ENCODE measurements around the gene PPM1H.
A peak's percentile ranks its signal among the peaks of the same experiment; 100 is the strongest.

PPM1H gene

GRCh38 chr12:62632411-62632918, 302.5 kb downstream of the PPM1H start:
- peak; percentile 85 for DNase-seq

- DNase-seq, result peak; percentile 87
Observed at GRCh38 chr12:62631471-62632410, 303.2 kb downstream of the PPM1H start.

DNA sequence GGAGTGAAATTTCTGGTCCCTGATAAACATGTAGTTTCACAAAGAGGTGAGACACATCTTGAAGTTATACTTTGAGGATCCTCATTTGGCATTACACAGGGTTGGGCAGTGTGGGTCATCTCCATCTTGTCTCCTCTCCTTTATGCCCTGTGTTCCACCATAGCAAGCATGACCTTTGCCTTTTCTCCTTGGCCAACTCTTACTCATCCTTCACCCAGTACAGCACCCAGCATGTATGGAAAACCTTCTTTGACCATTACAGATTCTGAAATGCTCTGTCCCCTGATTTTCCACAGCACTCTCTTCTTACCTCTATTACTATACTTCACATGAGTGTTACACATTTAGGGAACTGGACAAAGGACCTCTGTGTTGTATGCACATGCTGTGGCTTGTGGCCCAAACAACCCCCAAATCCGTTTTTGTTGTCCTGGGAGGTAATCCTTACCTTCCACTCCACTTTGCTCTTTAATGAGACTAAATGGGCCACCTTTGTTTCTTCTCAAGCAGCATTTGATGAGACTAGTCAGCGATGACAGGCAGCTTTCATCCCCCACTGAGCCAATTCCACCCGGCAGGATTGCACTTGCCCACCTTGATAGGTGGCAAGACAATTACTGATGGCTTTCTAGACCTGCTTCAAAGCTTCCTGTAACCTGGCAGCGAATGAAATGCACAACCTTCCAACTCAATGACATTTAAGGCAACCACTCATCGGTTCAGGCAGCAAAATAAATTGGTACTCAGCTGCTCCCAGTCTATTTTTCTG, 304.8 kb downstream of the PPM1H start:
- no peak for DNase-seq

DNA sequence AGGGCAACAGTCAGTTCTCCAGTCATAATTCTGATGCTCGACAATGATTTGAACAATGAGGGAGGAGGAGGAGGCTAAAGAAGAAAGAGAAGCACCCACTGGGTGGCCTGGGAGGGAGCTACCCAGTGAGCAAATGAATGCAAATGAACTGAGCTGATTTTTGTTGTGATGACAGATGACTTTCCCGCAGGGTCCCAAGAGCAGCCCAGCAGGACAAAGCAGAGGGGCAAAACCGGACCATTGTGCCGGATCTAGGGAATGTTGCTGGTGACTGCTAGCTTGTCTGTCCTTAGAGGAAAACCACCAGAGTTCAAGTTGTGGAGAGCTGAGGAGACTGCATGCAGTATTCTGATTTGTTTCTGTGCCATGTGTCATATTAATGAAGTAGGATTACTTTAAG, 305.5 kb downstream of the PPM1H start:
- DNase-seq, result no peak

- DNase-seq, result no peak
Observed at GRCh38 chr12:62627181-62627580, 307.8 kb downstream of the PPM1H start.

DNA sequence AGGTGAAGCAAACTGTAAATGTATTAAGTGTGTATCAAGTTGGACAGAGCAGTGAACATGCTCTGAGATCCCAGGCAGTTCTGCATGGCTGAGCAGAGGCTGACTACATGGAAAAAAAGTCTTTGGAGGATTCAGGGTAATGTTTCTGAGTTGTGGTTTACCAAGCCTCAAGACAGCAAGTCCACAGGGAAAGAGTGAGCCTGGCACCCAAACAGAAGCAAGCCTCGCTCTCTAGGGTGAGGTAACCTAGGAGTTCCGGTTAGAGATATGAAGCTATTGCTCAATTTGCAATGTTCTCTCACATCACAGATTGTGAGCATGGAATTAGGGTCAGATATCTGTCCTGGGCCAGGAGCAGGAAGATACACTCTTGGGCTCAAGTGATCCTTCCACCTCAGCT, 309.7 kb downstream of the PPM1H start:
- DNase-seq, result no peak

DNA sequence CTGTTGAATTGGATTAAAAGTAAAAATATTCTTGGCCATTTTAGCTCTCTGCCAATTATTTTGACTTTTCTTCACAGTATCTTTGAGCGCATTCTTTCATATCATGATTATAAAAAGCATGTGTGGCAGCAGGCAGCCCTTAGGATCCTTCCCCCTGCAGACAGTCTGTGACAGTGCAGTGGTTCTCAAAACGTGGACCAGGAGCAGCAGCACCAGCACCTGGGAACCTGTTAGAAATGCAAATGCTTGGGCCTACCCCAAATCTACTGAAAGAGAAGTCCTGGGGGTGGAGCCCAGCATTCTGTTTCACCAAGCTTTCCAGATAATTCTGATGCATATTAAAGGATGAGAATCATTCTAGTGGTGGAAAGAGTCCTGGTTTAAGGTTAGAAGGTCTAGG, 312.8 kb downstream of the PPM1H start:
- DNase-seq, result no peak

- DNase-seq, result no peak
Observed at GRCh38 chr12:62621101-62621638, 313.8 kb downstream of the PPM1H start.

DNA sequence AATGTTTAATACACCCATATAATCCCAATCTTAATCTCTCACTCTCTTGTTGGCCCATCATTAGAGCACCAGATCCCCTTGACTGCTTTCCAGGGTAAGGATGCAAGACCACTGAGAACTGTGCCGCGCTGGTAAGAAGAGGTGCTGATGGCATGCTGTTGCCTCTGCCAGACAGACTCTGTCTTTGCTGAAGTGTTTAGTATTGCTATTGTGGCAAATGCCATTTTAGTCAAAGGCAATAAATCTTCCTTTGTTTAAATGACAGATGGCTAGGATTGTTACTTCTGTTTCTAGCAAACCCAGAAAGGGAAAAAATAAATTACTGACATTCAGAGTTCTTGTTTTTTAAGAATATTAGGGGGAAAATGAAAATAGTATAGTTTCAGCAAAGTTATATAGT, 316.0 kb downstream of the PPM1H start:
- DNase-seq, result no peak

GRCh38 chr12:62618319-62618718, 316.6 kb downstream of the PPM1H start:
- DNase-seq, result no peak

DNA sequence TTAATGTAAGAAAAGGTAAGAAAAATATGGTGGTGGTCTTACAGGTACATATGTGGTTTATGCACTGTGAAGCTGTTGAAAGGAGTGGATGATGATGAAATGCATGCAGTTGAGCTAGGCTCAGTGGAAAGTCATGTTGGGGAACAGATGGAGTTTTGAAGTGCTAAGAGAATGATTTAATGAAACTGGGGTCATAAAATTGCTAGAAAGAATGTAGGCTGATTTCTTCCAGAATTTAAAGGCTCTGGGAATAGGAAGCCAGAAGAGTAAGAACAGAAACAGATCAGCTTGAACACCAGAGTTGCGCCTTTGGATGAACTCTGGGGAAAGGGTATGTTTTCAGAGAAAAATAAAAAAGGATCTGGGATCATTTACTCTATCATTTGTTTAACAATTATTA, 321.9 kb downstream of the PPM1H start:
- DNase-seq, result no peak

GRCh38 chr12:62606654-62607053, 328.3 kb downstream of the PPM1H start:
- no peak for DNase-seq

- no peak for DNase-seq
Observed at GRCh38 chr12:62605981-62606380, 329.0 kb downstream of the PPM1H start.

GRCh38 chr12:62604871-62605270, 330.1 kb downstream of the PPM1H start:
- DNase-seq, result no peak

DNA sequence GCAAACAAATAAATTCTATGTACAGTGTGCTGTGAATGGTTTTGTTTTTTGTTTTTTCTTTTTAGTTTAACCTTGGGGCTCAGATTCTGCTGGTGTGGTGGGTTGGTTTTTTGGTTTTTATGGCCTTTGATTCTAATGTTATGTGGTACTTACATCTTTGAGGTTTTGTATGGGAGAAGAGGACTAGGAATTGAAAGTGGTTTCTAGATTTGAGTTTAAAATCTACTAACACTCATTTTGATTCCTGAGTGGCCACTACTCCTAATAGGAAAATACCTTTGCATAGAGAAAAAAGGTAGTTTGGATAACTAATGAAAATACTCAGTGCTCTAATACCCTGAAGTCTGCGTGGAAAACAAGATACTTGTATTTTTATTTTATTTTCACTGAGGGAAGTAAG, 330.6 kb downstream of the PPM1H start:
- no peak for DNase-seq

DNA sequence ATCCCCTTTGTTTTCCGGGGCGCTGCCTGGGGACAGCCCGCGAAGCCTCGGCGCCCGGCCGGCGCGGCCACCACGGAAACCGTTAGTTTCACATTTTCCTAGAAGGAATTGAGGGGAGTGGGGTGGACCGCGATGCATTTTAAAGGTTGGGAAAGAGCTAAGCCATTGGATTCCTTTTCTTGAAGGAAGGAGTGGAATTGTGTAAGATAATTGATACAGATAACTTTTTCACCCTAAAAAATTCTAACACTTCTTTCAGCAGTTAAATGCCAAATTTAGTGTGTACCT, 331.2 kb downstream of the PPM1H start:
- no peak for DNase-seq

- peak; percentile 92 for DNase-seq
Observed at GRCh38 chr12:62603061-62603810, 331.7 kb downstream of the PPM1H start.

GRCh38 chr12:62602255-62603060, 332.5 kb downstream of the PPM1H start:
- DNase-seq, result peak; percentile 95

GRCh38 chr12:62601765-62602164, 333.2 kb downstream of the PPM1H start:
- DNase-seq, result no peak

- no peak for DNase-seq
Observed at GRCh38 chr12:62599854-62600437, 335.0 kb downstream of the PPM1H start.

DNA sequence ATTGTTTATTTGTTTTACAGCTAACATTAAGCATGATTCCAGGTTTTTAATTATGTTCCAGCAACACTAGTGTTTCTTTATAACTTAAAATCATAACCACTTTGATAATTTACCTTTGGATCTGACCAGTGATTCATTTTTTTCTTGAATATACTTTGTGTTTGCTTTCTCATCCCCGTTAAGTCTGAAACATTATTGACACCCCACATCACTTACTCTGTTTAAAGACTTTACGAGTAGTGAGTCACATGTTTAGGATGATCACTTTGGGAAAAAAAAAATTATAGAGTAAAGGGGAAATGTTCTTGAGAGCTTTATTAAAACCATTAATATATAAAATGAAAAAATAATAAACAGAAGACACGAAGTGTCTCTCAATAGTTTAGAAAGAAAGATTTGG, 336.1 kb downstream of the PPM1H start:
- DNase-seq, result no peak

DNA sequence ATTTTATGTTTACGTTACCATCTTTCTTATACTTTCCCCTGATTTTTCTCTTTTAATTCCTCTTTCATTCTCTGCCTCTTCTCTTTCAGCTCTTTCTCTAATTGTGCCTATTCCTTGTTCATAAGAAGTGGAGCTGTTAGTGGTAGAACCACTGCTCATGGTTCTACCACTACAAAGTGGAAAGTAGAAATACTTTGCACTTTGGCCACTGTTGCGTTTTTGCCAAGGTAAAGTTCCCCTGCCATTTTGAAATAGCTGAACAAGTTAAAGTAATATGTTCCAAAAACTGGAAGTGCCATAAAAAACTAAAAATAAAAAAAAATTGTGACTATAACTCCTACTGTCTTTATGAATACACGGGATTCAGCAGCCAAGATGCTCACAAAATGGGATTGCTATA, 337.7 kb downstream of the PPM1H start:
- DNase-seq, result no peak
